T-helper 1 cell (primary cell): Measurements from ENCODE around the gene SMCO2.

Source experiments
- DNase-seq, 5 donors: peaks; one replicate each; pipeline ENCODE4 v3.0.0-alpha.2; 2012 to 2020
- total RNA-seq, 4 donors: gene quantifications; one replicate each; lab custom pipeline; 2026; lab: John Stamatoyannopoulos, UW

Gene SMCO2
- total RNA-seq, result 0 to 0.15 (median 0) reads per million in 4 donors

DNA sequence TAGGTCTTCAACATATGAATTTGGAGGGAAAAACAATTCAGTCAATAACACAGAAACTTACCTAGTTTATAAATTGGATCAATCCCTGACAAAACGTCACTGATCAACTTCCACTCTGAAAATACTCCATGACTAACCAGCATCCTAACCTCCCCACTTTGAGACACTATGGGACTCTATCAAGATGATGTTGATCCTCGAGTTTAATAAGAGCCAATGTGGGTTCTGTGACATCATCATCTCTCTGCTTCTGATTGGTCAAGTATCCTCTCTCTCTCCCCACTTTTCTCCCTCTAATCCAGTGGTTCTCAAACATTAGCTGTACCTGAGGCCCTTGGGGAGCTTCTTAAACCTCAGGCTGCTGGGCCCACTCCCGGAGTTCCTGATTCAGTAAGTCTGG, at the start of gene SMCO2:
Gene SMCO2 (plus strand): TSS at position 301 of the 400 bp plus-strand sequence. CDS start 23,896 bp downstream, outside the sequence.
- no peak for DNase-seq

GRCh38 chr12:27398466-27398865, 48.1 kb upstream of the SMCO2 start:
- no peak for DNase-seq

DNA sequence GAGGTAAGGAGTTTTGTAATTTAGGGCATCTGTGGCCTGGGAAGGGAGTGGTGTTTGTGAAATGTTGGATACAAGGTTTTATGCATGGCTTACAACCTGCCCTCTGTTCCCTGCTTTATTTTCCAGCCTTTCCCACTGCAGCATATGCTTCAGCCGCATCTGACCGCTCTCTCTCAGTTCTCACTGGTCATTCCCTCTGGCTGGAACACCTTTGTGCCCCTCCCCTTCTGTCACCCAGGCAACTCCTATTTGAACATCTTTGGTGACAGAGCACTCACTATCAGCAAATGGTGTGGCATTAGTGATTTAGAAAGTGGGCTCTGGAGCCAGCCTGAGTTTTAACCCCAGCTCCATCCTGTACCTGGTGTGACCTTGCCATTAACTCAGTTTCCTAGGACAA, 47.5 kb upstream of the SMCO2 start:
- DNase-seq, result no peak

GRCh38 chr12:27400856-27401354, 45.6 kb upstream of the SMCO2 start:
- no peak for DNase-seq

DNA sequence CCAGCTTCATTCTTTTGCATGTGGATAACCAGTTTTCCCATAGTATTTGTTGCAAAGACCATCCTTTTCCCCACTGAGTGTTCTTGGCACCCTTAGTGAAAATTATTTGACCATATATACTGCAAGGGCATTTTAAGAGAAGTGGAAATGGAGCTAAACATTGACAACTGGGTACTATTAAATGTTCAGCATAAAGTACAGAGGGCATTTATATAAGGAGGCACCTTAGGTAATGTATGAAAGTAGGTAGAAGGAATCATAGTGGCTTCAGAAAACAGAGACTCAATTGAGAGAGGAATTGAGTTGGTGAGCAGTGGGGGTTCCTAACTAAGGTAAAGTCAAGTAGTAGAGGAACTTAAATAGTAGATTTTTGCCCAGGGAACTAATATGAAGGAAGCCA, 34.5 kb upstream of the SMCO2 start:
- no peak for DNase-seq

- DNase-seq, result no peak
Measured at GRCh38 chr12:27422697-27423096, 23.8 kb upstream of the SMCO2 start.

DNA sequence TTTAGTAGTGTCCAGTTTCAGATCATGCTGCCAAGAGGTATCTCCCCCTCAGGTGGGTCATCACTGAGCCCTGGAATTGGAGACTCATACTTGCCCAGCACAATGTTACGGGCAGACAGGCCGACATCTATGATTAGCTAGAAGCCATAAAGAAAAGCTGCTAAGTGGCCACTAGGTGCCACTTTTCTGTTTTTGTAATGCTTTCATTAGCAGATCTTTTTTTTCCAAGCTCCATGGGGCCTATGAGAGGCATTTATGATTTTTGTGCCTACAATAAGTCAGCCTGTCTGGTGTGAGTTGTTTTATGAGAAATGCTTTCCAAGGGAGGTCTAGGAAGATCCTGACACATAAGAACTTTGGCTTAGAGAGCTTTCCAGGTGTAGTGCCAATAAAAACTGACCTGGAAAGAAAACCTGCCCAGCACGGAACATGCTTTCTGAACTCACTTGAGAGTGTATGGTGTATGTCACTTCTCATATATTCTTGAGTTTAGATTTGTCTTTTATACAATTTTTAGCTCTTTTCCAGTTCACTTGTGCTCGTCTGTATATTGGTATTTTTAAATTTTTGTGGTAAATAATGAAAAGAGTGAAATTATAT, 21.8 kb upstream of the SMCO2 start:
- DNase-seq, result peak in 1 of 5 donors; percentile 32

DNA sequence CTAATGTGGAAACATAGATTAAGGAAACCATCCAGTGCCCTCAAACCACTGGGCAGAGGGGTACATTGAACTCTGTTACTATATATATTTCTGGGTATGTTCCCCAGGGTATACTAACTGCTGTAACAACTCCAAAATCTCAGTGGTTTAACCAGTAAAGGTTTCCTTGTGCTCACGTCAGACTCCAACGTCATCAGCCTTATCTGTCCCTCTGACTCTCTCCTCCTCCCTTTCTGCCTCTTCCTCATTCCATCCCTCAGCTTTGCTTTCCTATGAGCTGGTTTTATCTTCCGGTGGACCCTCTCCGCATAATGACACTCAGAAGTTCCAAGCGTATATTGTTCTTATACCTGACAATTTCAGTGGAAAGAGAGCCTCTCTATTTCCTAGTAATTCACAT, 21.2 kb upstream of the SMCO2 start:
- no peak for DNase-seq

DNA sequence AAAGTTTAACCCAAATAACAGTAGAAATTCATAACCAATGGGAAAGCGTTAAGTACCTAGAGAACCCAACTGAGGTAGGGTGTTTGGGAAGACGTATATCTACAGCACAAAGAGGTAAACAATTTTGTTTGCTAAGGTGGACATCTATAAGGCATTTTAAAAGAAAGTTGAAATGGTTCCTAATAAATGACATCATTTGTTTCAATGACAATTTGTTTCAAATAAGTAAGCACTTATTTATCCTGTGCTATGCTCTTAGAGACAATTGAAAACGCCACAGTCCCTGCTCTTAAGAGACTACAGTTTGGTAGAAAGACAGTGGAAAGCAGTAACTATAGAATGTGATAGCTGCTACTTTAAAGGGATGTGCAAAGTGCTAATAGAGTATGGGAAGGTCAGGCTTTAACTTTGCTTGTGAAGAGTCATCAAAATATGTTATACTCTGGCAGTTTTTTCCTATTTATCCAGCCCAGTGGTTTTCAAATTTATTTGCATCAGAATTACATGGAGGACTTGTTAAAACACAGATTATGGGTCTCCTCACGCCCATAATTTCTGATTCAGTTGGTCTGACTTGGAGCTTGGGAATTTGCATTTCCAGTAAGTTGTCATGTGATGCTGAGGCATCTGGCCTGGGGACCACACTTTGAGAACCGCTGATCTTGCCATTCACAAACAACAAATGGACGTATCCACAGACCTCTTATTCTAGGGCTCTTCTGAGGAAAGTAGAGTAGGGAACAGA, 19.6 kb upstream of the SMCO2 start:
- no peak for DNase-seq

DNA sequence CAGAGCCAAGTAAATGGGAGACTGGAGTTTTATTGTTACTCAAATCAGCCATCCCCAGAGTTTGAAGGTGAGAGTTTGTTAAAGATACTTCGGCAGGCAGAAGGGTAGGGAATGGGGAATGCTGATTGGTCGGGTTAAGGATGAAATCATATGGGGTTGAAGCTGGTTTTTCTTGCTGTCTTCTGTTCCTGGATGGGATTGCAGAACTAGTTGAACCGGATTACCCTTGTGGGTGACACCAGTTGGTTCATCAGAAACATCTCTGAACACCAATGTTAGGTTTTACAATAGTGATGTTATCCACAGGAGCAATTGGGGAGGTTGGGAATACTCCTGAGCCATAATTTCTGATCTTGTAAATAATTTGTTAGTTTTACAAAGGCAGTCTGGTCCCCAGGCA, 18.7 kb upstream of the SMCO2 start:
- no peak for DNase-seq

DNA sequence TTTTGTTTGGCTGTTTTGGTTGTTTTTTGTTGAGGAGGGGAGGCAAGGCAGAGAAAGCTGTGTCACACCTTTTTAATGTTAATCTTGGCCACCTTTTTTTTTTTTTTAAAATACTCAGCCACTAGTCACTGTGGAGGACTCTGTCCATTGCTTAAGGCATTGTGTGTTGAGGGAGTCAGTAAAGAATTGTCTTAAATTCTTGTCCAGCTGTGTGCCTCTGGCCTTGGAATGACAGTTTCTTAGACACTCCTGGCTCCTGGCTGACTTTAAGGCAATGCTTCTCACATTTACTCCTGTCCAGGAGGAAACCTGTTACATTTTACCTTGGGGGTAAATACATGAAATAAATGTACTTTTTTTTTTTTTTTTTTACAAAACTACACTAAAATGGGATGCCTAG, 18.1 kb upstream of the SMCO2 start:
- no peak for DNase-seq

- DNase-seq, result no peak
Measured at GRCh38 chr12:27429606-27430005, 16.9 kb upstream of the SMCO2 start.

- DNase-seq, result peak in 1 of 5 donors; percentile 73
Measured at GRCh38 chr12:27431185-27431584, 15.4 kb upstream of the SMCO2 start.

- peak in 2 of 5 donors; percentile 19 to 56 for DNase-seq
Measured at GRCh38 chr12:27434673-27435565, 11.6 kb upstream of the SMCO2 start.

DNA sequence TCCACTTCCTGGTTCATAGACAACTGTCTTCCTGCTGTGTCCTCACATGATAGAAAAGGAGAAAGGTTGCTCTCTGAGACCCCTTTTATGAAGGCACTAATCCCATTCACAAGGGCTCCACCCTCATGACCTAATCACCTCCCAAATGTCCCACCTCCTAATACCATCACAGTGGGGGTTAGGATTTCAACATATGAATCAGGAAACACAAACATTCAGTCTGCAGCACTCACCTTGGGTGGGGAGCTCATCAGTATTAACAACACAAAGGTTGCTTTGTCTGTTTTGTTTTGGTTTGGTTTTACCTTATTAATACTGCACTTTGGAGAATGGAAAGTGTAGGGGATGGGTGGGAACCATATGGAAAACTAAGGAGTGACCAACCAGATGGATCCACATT, 10.5 kb upstream of the SMCO2 start:
- peak in 1 of 5 donors; percentile 28 for DNase-seq

DNA sequence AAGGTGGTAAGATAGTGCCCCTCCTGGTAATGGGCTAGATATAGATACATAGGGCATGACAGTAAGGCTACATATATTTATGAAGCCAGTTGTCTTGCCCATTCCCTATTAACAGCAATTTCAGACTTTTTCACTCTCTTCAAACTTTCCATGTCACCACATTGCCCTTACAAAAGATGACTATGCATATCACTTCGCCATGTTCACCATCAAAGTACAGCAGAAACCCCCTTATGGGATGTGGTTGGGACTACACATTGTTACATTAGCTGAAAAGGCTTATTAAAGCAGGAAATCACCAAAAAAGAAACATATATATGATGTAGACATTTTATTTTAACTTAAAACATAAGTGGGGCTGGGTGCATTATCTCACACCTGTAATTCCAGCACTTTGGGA, 9.8 kb upstream of the SMCO2 start:
- no peak for DNase-seq

GRCh38 chr12:27437839-27438238, 8.7 kb upstream of the SMCO2 start:
- no peak for DNase-seq

DNA sequence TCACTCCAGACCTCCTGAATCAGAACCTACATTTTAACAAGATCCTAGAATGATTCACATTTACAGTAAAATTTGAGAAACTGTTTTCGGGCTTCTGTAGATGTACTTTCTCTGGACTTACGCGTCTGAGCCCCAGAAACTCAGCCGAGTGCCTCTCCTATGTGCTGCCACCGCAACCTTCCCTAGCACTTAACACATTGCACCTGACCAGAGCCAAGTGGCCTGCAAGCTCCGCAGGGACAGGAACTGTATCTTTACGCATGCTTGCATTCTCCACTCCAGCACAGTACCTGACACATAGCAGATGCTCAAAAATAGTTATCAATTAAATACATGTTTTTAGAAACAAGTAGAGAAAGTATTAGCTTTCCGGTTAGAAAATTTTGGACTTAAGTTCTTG, 1.2 kb downstream of the SMCO2 start:
- DNase-seq, result no peak

DNA sequence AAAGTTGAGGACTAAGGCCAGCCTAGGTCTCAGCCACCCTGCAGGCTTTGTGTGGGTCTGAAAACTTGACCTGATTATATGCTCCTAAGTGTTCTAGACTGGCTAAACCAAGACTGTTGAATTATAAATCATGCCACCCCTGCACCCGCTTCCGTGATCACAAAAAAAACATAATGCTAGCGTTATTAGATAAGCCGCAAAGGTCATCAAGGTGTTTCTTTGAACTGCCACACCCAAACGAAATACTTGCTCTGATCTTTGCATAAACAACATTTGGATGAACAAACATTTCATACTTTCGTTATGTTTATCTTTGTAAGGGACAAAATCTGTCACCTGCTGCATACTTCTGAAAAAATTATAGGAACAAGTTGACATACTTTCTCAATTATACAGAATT, 2.5 kb downstream of the SMCO2 start:
- no peak for DNase-seq

DNA sequence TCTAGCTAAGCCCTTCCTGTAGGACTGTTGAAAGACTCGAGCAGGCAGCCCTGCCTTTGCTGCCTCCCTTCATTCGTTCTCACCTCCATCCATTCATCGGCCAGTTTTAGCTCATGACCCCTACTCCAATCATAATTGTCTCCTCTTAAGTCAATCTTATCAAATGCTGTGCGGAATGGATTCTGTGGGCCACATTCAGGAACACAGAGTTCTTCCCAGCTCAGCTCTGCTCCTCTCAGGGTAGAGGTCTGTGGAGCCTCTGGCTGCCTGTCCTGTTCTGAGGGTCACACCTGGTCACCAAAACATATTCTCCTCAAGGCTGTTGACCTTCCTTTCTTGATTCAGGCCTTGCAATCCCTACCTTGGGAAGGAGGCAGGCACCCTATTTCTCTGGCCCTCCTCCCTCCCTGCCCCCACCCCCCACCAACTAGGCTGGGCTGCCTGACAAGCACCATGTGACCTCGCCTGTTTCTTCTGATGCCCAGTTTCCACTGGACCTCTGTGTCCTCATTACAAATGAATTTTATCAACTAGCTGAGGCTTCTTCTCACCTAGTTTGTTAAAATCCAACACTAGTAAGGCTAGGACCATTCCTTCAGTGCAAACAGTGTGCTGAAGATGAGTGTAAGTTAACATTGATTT, 3.5 kb downstream of the SMCO2 start:
- DNase-seq, result no peak

GRCh38 chr12:27451036-27451825, 4.7 kb downstream of the SMCO2 start:
- DNase-seq, result no peak

GRCh38 chr12:27453421-27453820, 6.9 kb downstream of the SMCO2 start:
- DNase-seq, result no peak
